Endothelial cell of umbilical vein (primary cell): ENCODE data around the gene CAMK2D. TPM values are rescaled to one million over a fixed set of nuclear protein-coding genes. Genes with fewer than 3 reads are reported as not detected.

Source experiments
- BruUV-seq: library from RNA; stranded (reverse); fragments of 400-500 nt; replicated peaks from 2 replicates; lab custom pipeline; 2021; lab: Mats Ljungman, UMichigan
- CTCF ChIA-PET: fragments of 300-600, 350-600 bp; sonication (Branson Sonifier 250); formaldehyde crosslinking; loops from one replicate; lab custom pipeline; 2021; ENCODE audit warnings: antibody characterized with exemption, inconsistent platforms; lab: Charles Lee
- POLR2A ChIA-PET: fragments of 300-600, 350-600 bp; sonication (Branson Sonifier 250); formaldehyde crosslinking; loops from one replicate; lab custom pipeline; 2021; ENCODE audit warnings: antibody characterized with exemption, inconsistent platforms; lab: Charles Lee
- DNase-seq: peaks from one replicate; pipeline ENCODE4 v3.0.0-alpha.2; 2011; ENCODE audit warnings: low read depth, low spot score
- FAIRE-seq: peaks from 2 replicates; lab custom pipeline; 2011; peaks lifted over from hg19 to GRCh38; lab: Jason Lieb, UNC
- H2AFZ ChIP-seq: 2 replicates; pipeline ENCODE4 v1.6.0; 2012; ENCODE audit warnings: low read depth, low read length, control low read depth, inconsistent platforms
- H3K27ac ChIP-seq: 2 replicates; pipeline ENCODE4 v1.5.1; 2011; ENCODE audit warnings: low read depth, mild to moderate bottlenecking, control low read depth, low read length, moderate library complexity; ENCODE audit not compliant: insufficient read depth
- H3K27me3 ChIP-seq, 2 experiments: 2 replicates each; pipeline versions ENCODE4 v1.6.0 to v1.6.1; 2011; ENCODE audit warnings: low read length in 2 of 2, mixed read lengths in 1 of 2; ENCODE audit not compliant: control insufficient read depth in 2 of 2, insufficient read depth in 2 of 2
- H3K36me3 ChIP-seq, 2 experiments: 2 replicates in 1 of 2; 3 replicates in 1 of 2; pipeline ENCODE4 v1.5.1; 2011; ENCODE audit warnings: low read length in 2 of 2, mild to moderate bottlenecking in 1 of 2, moderate library complexity in 1 of 2; ENCODE audit not compliant: control insufficient read depth in 2 of 2, insufficient read depth in 2 of 2; ENCODE audit errors: extremely low read depth in 1 of 2
- H3K4me1 ChIP-seq: 3 replicates; pipeline ENCODE4 v1.5.1; 2011; ENCODE audit warnings: mild to moderate bottlenecking, low read length; ENCODE audit not compliant: control insufficient read depth, insufficient read depth; ENCODE audit errors: extremely low read depth
- H3K4me2 ChIP-seq: 2 replicates; pipeline ENCODE4 v1.6.1; 2011; ENCODE audit warnings: low read length, control low read depth, mixed read lengths; ENCODE audit not compliant: insufficient read depth
- H3K4me3 ChIP-seq, 3 experiments: fragments of 200-600 bp in 1 of 3; sonication (generic), shearing (Covaris generic) in 1 of 3; replicated peaks in 1 of 3; 2 replicates each; pipeline ENCODE4 v1.5.1; 2011 to 2016; ENCODE audit warnings: control low read depth in 3 of 3, low read length in 3 of 3, mild to moderate bottlenecking in 2 of 3, inconsistent platforms in 1 of 3, low read depth in 1 of 3, moderate library complexity in 1 of 3; ENCODE audit not compliant: insufficient read depth in 1 of 3
- H3K79me2 ChIP-seq: 2 replicates; pipeline ENCODE4 v1.6.0; 2012; ENCODE audit warnings: low read length, inconsistent platforms; ENCODE audit not compliant: control insufficient read depth, insufficient read depth
- H3K9ac ChIP-seq: replicated peaks from 2 replicates; pipeline ENCODE3; 2011; ENCODE audit warnings: low read length, control low read depth; ENCODE audit not compliant: insufficient read depth; ENCODE audit errors: extremely low read depth
- H3K9me1 ChIP-seq: replicated peaks from 3 replicates; pipeline ENCODE4 v1.6.0; 2011; ENCODE audit warnings: mild to moderate bottlenecking, low read length; ENCODE audit not compliant: control insufficient read depth, insufficient read depth; ENCODE audit errors: extremely low read depth
- H3K9me3 ChIP-seq: replicated peaks from 2 replicates; pipeline ENCODE4 v1.5.1; 2012; ENCODE audit warnings: low read length, inconsistent platforms; ENCODE audit not compliant: control insufficient read depth, insufficient read depth
- H4K20me1 ChIP-seq: replicated peaks from 2 replicates; pipeline ENCODE3; 2011; ENCODE audit warnings: mild to moderate bottlenecking, low read length; ENCODE audit not compliant: control insufficient read depth, insufficient read depth; ENCODE audit errors: extremely low read depth
- EZH2 ChIP-seq: IDR thresholded peaks from 2 replicates; pipeline ENCODE4 v1.6.1; 2012; ENCODE audit warnings: borderline replicate concordance, low read depth, mild to moderate bottlenecking, moderate library complexity, low read length, inconsistent platforms; ENCODE audit not compliant: severe bottlenecking
- FOS ChIP-seq: IDR thresholded peaks from 2 replicates; pipeline ENCODE4 v1.6.1; 2011; ENCODE audit warnings: mild to moderate bottlenecking, low read length, moderate library complexity, borderline replicate concordance; ENCODE audit not compliant: insufficient read depth
- GATA2 ChIP-seq: IDR thresholded peaks from 2 replicates; pipeline ENCODE4 v1.7.0; 2011; ENCODE audit warnings: low read depth, mild to moderate bottlenecking, moderate library complexity, mixed read lengths, low read length; ENCODE audit not compliant: insufficient read length, insufficient read depth
- MAX ChIP-seq: IDR thresholded peaks from 2 replicates; pipeline ENCODE4 v1.6.1; 2011; ENCODE audit not compliant: insufficient read depth, insufficient read length
- MYC ChIP-seq: IDR thresholded peaks from one replicate; pipeline ENCODE4 v1.6.1; 2011; ENCODE audit warnings: mild to moderate bottlenecking, low read depth, low read length
- POLR2A ChIP-seq: IDR thresholded peaks from 2 replicates; pipeline ENCODE4 v1.6.1; 2012; ENCODE audit warnings: low read depth, mild to moderate bottlenecking, control low read depth, low read length
- dilution Hi-C: fragments of 300-500 bp; cut with MboI; formaldehyde crosslinking; loops from one replicate; pipeline ENCODE4 v1.15.0; 2019; ENCODE audit warnings: low sequenced_read_pairs; ENCODE audit not compliant: extremely low pct_ligation_motif_present
- intact Hi-C: fragments of 100-400 bp; cut with micrococcal nuclease; formaldehyde crosslinking; loops from one replicate; pipeline ENCODE4 v1.10.0; 2022
- polyA plus RNA-seq, 4 experiments: library from polyadenylated mRNA; depleted of rRNA in 3 of 4; stranded (reverse) in 3 of 4; unstranded in 1 of 4; fragments of >200 nt; gene quantifications; 2 replicates each; pipeline versions ENCODE4 v1.2.1 to v1.2.3, GENCODE V29; 2011 to 2012; ENCODE audit warnings: missing spikeins in 1 of 4
- total RNA-seq: library from RNA; stranded (reverse); gene quantifications from 2 replicates; pipeline ENCODE4 v1.2.3, GENCODE V29; 2021

The CAMK2D gene
- total and polyA plus RNA-seq, 2 donors (not counting 3 experiments of a cell fraction or from before 2014, with no cell fraction given): 10.4 to 30.7 TPM

GRCh38 chr4:113499696-113500095 is 261.8 kb downstream of the CAMK2D start:
- no peak for FAIRE-seq

GRCh38 chr4:113499166-113499565 is 262.4 kb downstream of the CAMK2D start:
- Histone ChIP-seq H3K36me3 (peaks cover 0 to 5% of the 10 kb centered on the region in 2 experiments), H3K27me3 (no peaks in the 10 kb centered on the region), H3K27ac (no peak overlapping the region), H3K79me2 (no peaks in the 10 kb centered on the region), H3K9me3 (no peaks in the 10 kb centered on the region), H3K4me2 (no peak overlapping the region), H2AFZ (no peak overlapping the region), H3K9me1 (no peaks in the 10 kb centered on the region), H4K20me1 (no peaks in the 10 kb centered on the region), H3K4me3 (no peak overlapping the region), H3K4me1 (no peaks in the 10 kb centered on the region), H3K9ac (no peak overlapping the region)
- TF ChIP-seq POLR2A (no peak), EZH2 (no peak), GATA2 (no peak), MYC (no peak)
- dilution Hi-C loops (no loop called here), intact Hi-C loops (no loop called here)
- ChIA-PET CTCF (interaction anchor here (0.8 to 1.0 kb wide), 2 partner anchors 14 to 15 kb away, joined by 3 to 4 read pairs; no protein-coding TSS in a partner anchor), POLR2A (no interaction called here)
- DNase-seq (no peak), FAIRE-seq (no peak)
- BruUV-seq: no TSS peak

More at GRCh38 chr4:113499696-113500095, 261.8 kb downstream of the CAMK2D start:
- intact Hi-C loops: no loop called here
- H3K4me2 ChIP-seq: no peak overlapping the region
- H3K4me1 ChIP-seq: no peaks in the 10 kb centered on the region
- no peak overlapping the region for H3K27ac ChIP-seq
- DNase-seq: no peak
- H3K36me3 ChIP-seq: peaks cover 0 to 5% of the 10 kb centered on the region in 2 experiments
- H3K27me3 ChIP-seq: no peaks in the 10 kb centered on the region
- H4K20me1 ChIP-seq: no peaks in the 10 kb centered on the region
- H3K79me2 ChIP-seq: no peaks in the 10 kb centered on the region
- no peak for TF ChIP-seq GATA2
- TF ChIP-seq EZH2: no peak
- TF ChIP-seq FOS: peak; percentile 9
- no peak for TF ChIP-seq MAX
- POLR2A ChIA-PET: no interaction called here
- H3K4me3 ChIP-seq: no peak overlapping the region
- H3K9me1 ChIP-seq: no peaks in the 10 kb centered on the region
- H3K9ac ChIP-seq: no peak overlapping the region
- no peak overlapping the region for H2AFZ ChIP-seq
- CTCF ChIA-PET: interaction anchor here (1.0 kb wide), 1 partner anchor 15 kb away, joined by 3 read pairs; no protein-coding TSS in a partner anchor
- dilution Hi-C loops: no loop called here
- H3K9me3 ChIP-seq: no peaks in the 10 kb centered on the region
- BruUV-seq: no TSS peak
